ENCODE measurements around the gene DENND1A.
"Not testable (repeated sequence)": the region's sequence is repeated elsewhere in the genome, so short reads cannot be mapped to it uniquely, and the experiment has no call there.

The DENND1A gene

DNA sequence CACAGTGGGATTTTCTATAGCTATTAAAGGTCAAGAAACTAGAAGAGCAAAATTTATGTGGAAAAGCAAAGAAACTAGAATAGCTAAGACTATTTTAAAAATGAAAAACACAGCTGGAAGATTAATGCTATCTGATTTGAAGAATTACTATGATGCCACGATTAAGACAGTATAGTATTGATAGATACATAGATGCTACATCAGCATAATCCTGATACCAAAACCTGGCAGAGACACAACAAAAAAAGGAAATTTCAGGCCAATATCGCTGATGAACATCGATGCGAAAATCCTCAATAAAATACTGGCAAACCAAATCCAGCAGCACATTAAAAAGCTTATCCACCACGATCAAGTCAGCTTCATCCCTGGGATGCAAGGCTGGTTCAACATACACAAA, 201.4 kb downstream of the DENND1A start:
- DNase-seq (ENCODE audit: low spot score): not testable (repeated sequence)

DNA sequence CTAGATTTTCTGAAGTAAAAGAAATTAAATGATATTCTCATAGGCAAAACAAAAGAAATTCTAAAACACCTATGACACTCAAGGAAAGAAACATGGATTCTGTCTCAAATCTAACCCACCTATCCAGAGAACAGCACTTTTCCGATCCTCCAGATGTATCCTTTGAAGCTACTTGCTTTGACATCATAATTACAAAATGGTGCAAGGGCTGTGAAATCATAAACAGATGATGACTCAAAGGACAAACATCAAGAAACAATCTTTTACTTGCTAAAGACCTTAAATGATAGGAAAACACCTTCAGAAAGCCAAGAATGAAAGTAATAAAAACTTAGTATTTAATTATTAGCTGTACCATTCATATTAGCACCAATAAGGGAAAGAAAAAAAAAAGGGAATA, 202.6 kb downstream of the DENND1A start:
- no peak for DNase-seq (ENCODE audit: low spot score)

DNA sequence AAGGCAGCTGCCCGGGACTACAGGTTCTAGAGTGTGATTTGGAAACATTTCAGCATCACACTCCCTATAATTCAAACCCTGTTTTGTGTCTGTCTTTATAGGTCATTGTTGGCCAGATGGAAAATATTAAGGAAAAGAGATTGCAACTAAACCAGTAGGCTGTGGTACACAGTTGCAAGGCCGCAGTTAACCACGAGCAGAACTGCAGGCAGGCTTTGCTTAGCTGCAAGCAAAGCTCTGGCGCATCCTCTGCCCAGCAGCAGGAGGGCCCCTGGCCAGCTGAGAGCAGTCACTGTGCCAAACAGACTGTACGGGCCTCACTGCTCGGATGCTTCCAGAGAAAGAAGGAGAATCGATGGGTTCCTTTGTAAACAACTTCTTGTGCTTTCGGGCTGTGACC, 204.5 kb downstream of the DENND1A start:
- peak; percentile 37 for DNase-seq (ENCODE audit: low spot score)

DNA sequence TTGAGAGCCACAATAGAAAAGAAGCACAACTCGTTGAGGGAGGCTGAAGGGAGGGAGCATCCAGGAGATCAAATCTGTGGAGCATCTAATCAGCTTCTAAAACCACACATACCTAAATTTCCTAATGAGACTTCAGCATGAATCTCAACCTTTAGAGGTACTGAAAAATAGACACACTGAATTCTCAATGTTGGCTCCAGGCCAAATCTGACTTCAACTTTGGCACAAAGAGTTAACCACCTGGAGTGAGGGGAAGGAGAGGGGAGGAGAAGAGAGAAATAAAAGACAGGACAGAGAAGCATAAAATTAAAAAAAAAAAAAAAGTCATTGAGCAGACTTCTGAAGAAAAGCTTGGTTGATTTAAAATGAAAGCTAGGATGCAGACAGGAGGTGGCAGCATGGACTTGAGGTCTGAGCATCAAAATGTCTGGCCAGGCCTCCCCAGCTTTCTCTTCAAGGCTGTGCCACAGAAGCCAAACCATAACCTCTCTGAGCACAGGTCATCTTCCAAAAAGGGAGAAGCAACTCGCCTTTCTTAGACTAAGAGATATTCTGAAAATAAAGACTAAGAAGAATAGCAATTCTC, 205.6 kb downstream of the DENND1A start:
- DNase-seq (ENCODE audit: low spot score): no peak

DNA sequence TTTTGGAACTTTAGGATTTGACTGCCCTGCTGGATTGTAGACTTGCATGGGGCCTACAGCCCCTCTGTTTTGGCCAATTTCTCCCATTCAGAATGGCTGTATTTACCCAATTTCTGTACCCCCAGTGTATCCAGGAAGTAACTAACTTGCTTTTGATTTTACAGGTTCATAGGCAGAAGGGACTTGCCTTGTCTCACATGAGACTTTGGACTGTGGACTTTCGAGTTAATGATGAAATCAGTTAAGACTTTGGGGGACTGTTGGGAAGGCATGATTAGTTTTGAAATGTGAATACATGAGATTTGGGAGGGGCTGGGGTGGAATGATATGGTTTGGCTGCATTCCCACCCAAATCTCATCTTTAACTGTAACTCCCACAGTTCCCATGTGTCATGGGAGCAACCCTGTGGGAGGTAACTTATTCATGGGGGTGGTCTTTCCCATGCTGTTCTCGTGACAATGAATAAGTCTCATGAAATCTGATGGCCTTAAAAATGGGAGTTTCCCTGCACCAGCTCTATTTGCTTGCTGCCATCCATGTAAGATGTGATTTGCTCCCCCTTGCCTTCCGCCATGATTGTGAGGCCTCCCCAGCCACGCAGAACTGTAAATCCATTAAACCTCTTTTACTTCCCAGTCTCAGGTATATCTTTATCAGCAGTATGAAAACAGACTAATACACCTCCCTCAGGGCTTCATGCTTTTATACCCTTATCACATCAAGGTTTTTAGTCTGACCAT, 206.6 kb downstream of the DENND1A start:
- DNase-seq (ENCODE audit: low spot score): no peak

DNA sequence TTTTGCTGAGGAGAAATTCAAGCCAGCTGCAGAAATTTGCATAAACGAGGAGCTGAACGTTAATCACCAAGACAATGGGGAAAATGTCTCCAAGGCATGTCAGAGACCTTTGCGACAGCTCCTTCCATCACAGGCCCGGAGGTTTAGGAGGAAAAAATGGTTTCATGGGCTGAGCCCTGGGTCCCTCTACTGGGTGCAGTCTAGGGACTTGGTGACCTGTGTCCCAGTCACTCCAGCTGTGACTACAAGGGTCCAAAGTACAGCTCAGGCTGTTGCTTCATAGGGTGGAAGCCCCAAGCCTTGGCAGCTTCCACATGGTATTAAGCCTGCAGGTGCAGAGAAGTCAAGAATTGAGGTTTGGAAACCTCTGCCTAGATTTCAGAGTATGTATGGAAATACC, 207.5 kb downstream of the DENND1A start:
- no peak for DNase-seq (ENCODE audit: low spot score)

DNA sequence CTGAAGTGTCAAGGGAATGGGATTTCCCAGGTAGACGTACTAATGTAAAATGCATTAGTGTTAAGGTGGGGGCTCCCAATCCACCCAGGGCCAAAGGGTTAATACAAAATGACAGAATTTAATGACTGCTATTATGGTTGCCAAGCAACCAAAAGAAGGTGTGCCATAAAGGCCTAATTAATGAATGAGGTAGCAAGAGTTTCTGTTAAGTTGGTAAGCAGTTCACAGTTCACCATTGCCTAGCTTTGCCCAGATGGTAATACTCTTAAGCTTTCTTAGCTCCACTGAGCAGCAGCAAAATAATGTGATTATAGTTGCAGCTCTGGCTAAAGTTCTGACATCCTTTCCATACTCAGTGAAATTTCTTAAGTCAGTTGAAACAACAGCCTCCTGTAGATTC, 211.7 kb downstream of the DENND1A start:
- no peak for DNase-seq (ENCODE audit: low spot score)

DNA sequence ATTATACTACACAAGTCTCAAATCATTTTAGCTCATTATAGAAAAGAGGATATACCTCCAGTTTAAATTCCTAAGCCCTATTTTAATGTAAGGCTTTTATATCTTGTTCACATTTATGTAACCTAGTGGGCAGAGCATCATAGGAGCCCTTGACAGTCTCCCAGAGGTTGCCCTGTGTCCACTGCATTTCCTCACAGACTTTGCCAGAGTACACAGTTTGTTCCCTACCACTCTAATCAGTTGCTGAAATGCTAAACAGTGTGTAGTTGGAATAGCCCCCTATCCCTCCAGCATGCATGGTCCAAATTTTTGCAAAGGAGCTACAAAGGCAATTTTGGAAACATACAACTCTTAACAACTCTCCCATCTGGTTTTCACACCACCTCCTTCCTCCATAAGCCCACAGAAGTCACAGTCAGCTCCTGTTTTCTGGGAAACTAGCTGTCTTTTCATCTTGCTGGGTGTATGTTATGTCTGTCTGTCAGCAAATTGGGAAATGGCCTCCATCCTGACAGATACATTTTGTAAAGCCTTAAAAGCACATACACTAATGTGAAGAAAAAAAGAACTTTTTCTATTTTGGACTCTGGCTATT, 212.2 kb downstream of the DENND1A start:
- DNase-seq (ENCODE audit: low spot score): no peak

DNA sequence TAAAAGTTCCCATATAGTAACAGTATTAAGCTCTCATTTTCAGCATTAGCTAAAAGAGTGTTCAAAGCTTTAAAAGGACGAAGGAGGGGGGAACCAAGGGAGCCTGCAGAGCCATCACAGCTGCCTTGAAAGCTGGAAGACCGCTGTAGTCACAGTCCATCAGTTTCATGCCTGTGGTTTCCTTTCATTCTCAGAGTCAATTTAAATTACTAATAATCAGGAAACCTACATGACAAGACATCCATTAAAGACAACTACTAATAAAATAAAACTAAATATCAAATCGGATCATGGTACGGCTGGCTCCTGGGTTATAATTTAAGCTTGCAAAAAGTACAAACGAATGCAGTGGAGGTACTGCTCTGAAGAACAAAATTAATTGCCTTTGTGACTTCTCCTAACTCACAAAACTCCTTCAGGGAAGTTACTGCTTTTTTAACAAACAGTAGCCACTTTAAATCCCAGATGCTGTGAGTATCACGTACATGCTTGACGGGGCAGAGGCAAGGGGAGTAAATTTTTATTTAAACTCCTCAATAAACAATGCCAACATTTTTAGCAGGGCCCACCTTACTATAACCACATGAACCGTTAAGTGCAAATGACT, 213.5 kb downstream of the DENND1A start:
- DNase-seq (ENCODE audit: low spot score): no peak

DNA sequence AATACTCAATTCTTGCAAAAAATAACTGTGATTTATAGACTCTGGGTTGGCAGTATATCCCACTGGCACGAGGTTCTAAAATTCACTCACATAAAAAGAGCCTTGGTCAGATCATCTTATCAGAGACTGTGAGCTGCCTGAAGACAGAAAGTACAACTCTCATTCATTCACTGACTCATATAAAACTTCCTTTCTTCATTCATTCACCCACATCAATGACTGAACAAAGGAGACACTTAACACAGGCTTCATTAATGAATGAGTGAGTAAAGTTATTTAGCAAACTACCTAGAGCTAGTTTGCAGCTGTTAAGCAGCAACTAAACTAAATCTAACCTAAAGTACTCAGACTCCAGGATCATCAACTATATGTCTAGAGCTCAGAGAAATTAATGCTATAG, 214.7 kb downstream of the DENND1A start:
- DNase-seq (ENCODE audit: low spot score): no peak

DNA sequence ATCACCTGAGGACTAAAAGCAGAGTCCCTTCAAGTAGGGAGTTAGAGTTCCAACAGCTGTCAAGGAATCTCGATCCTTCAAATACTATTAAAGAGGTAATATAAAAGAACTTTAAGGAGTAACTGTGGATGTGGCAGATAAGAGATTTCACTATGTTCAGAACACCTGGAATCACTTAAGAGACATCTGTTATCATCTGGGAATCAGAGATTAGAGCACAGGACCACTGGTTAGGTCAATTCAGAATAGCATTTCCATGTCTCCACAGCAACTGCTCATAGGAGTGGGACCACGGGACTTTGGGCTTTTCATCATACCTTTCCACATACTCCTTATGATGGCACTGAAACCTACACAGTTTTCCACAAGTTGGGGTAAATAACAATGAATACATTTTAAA, 216.6 kb downstream of the DENND1A start:
- no peak for DNase-seq (ENCODE audit: low spot score)

DNA sequence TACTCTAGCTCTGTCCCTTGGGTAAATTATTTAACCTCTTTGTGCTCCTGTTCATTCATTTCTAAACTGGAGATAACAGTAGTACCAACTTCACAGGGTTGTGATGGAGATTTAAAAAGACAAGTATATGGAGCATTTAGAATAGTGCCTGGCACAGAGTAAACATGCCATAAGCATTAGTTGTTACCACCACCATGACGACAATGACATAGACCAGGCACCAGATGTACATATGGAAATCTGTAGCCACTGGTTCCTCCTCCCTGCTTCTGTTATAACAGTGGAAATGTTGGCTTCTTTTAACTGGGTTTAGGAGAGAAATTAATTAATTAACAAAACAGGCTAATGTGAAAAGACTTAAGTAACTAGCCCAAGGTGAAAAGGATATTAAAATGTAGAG, 217.5 kb downstream of the DENND1A start:
- DNase-seq (ENCODE audit: low spot score): no peak

DNA sequence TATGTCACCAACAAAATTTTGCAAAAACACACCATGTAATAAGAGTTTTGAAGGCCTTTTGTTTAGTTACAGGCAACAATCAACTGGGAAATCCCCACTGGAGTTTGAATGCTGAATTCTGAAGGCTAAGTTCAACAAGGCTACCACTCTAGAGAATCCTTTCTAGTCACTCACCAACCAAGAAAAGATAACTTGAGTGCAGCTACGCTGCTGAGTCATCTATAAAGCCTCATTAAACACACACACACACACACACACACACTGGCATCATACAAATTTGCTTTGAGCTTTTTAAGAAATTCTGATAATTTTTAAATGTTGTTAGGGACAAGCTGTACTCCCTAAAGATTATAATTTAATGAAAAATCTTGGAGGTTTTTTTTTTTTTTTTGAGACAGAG, 219.6 kb downstream of the DENND1A start:
- DNase-seq (ENCODE audit: low spot score): no peak

DNA sequence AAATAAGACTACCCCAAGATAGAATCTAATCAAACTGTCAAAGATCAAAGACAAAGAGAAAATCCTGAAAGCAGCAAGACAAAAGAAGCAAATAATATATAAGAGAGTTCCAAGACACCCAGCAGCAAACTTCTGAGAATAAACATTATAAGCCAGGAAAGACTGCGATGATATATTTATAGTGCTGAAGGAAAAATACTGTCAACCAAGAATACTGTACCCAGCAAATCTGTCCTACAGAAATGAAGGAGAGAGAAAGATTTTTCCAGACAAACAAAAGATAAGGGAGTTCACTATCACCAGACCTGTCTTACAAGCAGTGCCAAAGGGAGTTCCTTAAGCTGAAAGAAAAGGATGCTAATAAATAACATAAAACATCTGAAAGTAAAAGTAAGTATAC, 227.4 kb downstream of the DENND1A start:
- DNase-seq (ENCODE audit: low spot score): no peak

DNA sequence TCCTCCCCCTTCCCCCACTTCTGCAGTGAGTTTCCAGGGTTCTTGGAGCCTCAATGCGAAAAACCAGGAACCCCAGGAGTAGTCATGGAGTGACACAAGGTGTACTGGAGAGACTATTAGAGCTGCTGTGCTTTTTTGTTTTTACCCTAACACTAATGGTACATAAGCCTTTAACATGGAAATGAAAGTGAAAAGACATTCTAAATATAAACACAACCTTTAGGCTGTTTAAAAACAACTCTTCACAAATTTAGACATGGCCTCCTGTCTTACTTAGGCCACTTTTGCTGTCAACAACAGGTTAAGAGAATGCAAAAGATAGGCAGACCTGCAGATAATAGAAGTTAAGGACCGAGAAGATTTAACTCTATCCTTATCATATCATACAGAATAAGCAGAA, 232.2 kb downstream of the DENND1A start:
- DNase-seq (ENCODE audit: low spot score): no peak

DNA sequence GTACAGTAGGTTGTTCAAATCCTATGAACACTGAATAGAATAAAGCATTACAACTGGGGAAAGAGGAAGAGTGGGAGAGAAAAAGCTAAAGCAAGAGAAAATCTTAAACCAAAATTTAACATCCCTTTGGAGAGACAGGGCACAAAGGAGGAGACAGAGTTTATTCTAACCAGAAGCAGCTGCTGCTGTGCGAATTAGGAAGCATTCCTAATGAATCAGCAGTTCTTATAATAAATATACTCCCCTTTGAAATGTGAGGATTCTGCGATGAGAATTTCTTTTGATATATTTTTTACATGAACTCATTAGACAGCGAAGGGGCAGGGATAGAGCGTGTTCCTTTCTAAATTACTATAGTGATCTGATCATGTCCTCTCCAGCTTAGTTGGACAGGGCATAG, 233.4 kb downstream of the DENND1A start:
- DNase-seq (ENCODE audit: low spot score): no peak

DNA sequence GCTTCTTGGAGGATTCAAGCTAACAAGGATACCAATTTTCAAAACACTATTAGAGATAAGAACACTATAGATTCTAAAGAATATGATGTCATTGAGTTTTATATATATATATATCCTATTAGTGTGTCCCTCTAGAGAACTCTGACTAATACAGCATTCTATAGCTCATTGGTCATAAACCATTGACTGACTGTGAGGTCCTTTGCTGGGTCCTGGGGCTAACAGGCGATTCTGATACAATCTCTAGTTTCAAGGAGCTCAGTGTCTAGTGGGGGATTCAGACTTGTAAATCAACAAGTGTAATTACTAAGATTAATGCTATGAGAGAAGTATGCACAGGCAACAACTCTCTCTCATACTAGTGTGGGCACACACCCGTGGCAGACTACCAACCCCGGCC, 234.5 kb downstream of the DENND1A start:
- DNase-seq (ENCODE audit: low spot score): no peak

DNA sequence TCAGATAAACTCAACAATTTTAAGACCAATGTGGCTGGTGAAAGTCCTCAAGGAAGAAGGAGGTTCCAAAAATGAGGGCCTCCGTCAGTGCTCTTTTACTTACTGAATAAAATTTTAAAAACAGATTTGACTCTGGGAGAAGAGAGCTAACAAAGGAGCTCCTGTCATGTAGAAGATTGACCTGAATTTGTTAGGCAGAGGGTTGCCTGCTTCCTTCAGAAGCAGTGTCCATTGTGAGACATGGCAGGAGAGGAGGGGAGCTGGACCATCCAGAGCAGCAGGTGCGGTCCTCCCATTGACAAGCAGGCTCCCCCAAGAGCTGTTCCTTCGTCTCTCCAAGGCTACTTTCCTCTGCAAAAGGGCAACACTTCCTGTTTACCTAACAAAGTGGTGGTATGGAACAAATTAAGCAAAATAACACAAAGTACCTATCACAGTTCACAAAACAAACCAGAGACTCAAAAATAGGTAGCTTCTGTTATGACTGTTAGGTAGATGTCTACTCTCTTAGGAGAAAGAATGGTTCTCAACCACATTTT, 238.1 kb downstream of the DENND1A start:
- DNase-seq (ENCODE audit: low spot score): no peak

DNA sequence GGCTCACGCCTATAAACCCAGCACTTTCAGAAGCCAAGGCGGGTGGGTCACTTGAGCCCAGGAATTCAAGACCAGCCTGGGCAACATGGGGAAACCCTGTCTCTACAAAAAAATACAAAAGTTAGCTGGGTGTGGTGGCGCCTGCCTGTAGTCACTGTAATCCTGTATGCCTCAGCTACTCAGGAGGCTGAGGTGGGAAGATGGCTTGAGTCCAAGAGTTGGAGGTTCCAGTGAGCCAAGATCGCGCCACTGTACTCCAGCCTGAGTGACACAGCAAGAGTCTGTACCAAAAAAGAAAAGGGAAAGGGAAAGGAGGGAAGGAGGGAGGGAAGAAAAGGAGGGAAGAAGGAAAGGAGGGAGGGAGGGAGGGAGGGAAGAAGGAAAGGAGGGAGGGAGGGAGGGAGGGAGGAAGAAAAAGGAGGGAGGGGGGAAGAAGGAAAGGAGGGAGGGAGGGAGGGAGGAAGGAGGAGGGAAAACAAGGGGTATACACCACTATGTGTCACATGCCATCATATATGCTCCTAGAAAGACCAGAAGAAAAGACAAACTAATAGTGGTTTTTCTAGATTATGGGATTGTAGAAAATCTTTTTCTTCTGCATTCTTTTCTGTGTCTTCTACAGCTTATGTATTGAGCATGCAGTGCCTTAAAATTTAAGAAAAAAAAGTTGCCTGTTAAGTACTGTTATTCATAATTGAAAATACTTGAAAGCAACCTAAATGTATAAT, 240.1 kb downstream of the DENND1A start:
- no peak for DNase-seq (ENCODE audit: low spot score)

DNA sequence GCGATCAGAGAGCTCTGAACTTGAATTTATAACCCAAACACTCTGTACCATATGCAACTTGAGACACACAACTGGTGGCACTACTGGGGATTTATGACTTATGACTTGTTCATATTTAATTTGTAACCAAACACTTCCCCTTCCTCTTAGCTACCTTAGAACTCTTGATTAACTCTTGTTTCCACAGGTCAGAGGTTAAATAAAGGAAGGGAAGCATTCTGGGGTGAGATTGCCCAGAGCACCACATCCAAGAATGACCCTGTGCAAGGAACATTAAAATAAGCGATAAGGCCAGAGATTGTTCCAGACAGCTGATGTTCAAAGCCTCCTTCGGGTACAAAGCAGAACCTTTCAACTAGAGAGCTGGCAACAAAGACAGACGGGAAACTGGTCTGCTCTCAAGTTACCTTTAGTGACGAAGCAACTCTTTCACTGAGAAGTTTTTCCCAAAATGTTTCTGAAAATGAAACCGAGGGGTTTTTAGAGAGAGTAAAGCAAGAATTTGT, 242.6 kb downstream of the DENND1A start:
- no peak for DNase-seq (ENCODE audit: low spot score)

DNA sequence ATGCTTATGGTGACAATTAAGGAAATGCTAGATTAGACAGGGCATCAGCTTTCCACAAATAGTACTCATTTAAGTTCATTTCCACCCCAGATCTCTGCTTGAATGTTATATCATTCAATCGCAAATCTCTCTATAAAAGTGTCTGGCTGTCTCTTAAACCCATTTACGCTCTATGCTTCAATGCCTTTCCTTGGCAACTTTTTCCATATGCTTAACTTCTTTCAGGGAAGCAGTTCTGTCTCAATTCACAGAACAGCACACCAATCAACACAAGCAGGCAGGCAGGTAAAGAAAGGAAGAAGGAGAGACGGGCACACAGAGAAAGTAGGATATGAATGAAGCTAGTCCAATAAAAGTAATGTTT, 243.1 kb downstream of the DENND1A start:
- no peak for DNase-seq (ENCODE audit: low spot score)

DNA sequence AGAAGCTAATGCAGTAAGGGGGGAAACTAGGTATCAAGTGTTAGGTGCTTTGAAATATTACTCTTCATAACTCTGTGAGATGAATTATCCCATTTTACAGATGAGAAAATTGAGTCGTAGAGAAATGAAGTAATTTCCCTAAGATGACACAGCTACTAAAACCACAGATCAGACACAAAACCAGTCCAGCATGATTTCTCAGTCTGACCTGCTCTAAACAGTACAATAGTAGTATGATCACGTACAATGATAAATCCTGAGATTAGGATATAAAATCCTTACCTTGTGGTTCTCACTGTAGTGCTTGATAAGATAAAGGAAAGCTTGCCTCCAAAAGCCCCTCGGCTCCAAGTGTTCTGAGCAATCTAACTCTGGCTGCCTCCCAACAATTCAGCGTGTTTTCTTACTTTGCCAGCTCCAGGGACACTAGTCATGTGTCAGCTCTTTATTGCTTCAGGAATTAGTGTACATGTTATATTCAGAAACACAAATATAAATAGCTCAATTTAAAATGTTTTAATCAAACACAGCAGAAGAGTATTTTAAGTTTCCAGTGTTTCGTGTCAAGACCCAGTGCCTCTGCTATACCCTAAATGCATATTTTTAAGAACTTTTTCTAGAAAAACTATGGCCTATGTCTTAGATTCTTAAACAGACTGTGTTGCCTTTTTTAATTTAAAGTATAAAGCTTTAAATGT, 243.6 kb downstream of the DENND1A start:
- DNase-seq (ENCODE audit: low spot score): no peak
